GM19324 (cell line): ENCODE data around the gene FBXO44.
"Not testable (repeated sequence)": the region's sequence is repeated elsewhere in the genome, so short reads cannot be mapped to it uniquely, and the experiment has no call there.

Experiments
- ATAC-seq: cut with Tn5 transposase; IDR thresholded peaks from one replicate; pipeline ENCODE4 v1.9.1; 2021; ENCODE audit warnings: mild to moderate bottlenecking, moderate library complexity; ENCODE audit not compliant: unreplicated experiment, low FRiP score

Gene FBXO44

GRCh38 chr1:11638121-11638520, 16.6 kb upstream of the FBXO44 start:
- no peak for ATAC-seq

- ATAC-seq: no peak
Measured at GRCh38 chr1:11639372-11639771, 15.3 kb upstream of the FBXO44 start.

- no peak for ATAC-seq
Measured at GRCh38 chr1:11640101-11640500, 14.6 kb upstream of the FBXO44 start.

- no peak for ATAC-seq
Measured at GRCh38 chr1:11640944-11641343, 13.7 kb upstream of the FBXO44 start.

GRCh38 chr1:11641776-11642305, 12.8 kb upstream of the FBXO44 start:
- no peak for ATAC-seq

GRCh38 chr1:11642418-11643017, 12.2 kb upstream of the FBXO44 start:
- ATAC-seq: not testable (repeated sequence)

GRCh38 chr1:11643782-11644181, 10.9 kb upstream of the FBXO44 start:
- no peak for ATAC-seq

- ATAC-seq: no peak
Measured at GRCh38 chr1:11645270-11645669, 9.4 kb upstream of the FBXO44 start.

- no peak for ATAC-seq
Measured at GRCh38 chr1:11645670-11646265, 8.9 kb upstream of the FBXO44 start.

GRCh38 chr1:11646317-11646716, 8.4 kb upstream of the FBXO44 start:
- no peak for ATAC-seq

GRCh38 chr1:11647333-11647732, 7.3 kb upstream of the FBXO44 start:
- no peak for ATAC-seq

- no peak for ATAC-seq
Measured at GRCh38 chr1:11648039-11648438, 6.6 kb upstream of the FBXO44 start.

- no peak for ATAC-seq
Measured at GRCh38 chr1:11648732-11649158, 5.9 kb upstream of the FBXO44 start.

GRCh38 chr1:11649237-11649623, 5.4 kb upstream of the FBXO44 start:
- no peak for ATAC-seq

GRCh38 chr1:11649624-11650330, 4.9 kb upstream of the FBXO44 start:
- no peak for ATAC-seq

GRCh38 chr1:11650331-11650991, 4.2 kb upstream of the FBXO44 start:
- ATAC-seq: no peak

- no peak for ATAC-seq
Measured at GRCh38 chr1:11651017-11651416, 3.7 kb upstream of the FBXO44 start.

GRCh38 chr1:11652203-11652780, 2.4 kb upstream of the FBXO44 start:
- ATAC-seq: no peak

- no peak for ATAC-seq
Measured at GRCh38 chr1:11653101-11653860, 1.4 kb upstream of the FBXO44 start.

GRCh38 chr1:11653861-11654136, 878 bp upstream of the FBXO44 start:
- no peak for ATAC-seq
